WTC11 (cell line): ENCODE data around the gene LAMA1.

Source experiments
- CREB1 ChIP-seq: sonication (generic); formaldehyde crosslinking; IDR thresholded peaks from 2 replicates; pipeline ENCODE4 v1.8.0; 2023; ENCODE audit warnings: mild to moderate bottlenecking, missing genetic modification reagents
- CREM ChIP-seq: sonication (generic); formaldehyde crosslinking; IDR thresholded peaks from 2 replicates; pipeline ENCODE4 v1.8.1; 2022; ENCODE audit warnings: mild to moderate bottlenecking, missing genetic modification reagents, moderate library complexity
- CTCF ChIP-seq: fragments of 200-600 bp; IDR thresholded peaks from 2 replicates; pipeline ENCODE4 v1.8.0; 2022; ENCODE audit warnings: antibody characterized with exemption
- ETV6 ChIP-seq: sonication (generic); formaldehyde crosslinking; IDR thresholded peaks from 2 replicates; pipeline ENCODE4 v1.8.1; 2022; ENCODE audit warnings: mild to moderate bottlenecking, missing genetic modification reagents
- NFE2L1 ChIP-seq: sonication (generic); formaldehyde crosslinking; IDR thresholded peaks from 2 replicates; pipeline ENCODE4 v1.8.1; 2023; ENCODE audit warnings: missing genetic modification reagents
- NFYB ChIP-seq: sonication (generic); formaldehyde crosslinking; conservative IDR thresholded peaks from 2 replicates; pipeline ENCODE4 v1.8.0; 2022; ENCODE audit warnings: low read depth, missing genetic modification reagents
- NR1H2 ChIP-seq: sonication (generic); formaldehyde crosslinking; IDR thresholded peaks from 2 replicates; pipeline ENCODE4 v1.9.0; 2021; ENCODE audit warnings: mild to moderate bottlenecking, moderate library complexity, missing genetic modification reagents
- OVOL2 ChIP-seq: fragments of 250-450 bp; sonication (Bioruptor Pico); IDR thresholded peaks from 2 replicates; pipeline ENCODE4 v1.9.0; 2021; ENCODE audit warnings: mild to moderate bottlenecking, borderline replicate concordance
- STAT6 ChIP-seq: sonication (generic); formaldehyde crosslinking; conservative IDR thresholded peaks from 2 replicates; pipeline ENCODE4 v1.8.1; 2023; ENCODE audit warnings: mild to moderate bottlenecking, low read depth, missing genetic modification reagents, moderate library complexity
- ZMAT4 ChIP-seq: fragments of 250-450 bp; sonication (Bioruptor Pico); IDR thresholded peaks from 2 replicates; pipeline ENCODE4 v1.9.0; 2021; ENCODE audit warnings: mild to moderate bottlenecking
- TF ChIP-seq, protein P1 (sequence below): sonication (generic); formaldehyde crosslinking; IDR thresholded peaks from 2 replicates; pipeline ENCODE4 v1.8.0; 2022; ENCODE audit warnings: mild to moderate bottlenecking, missing genetic modification reagents
- TF ChIP-seq, protein P2 (sequence below): sonication (generic); formaldehyde crosslinking; IDR thresholded peaks from 2 replicates; pipeline ENCODE4 v1.8.0; 2023; ENCODE audit warnings: mild to moderate bottlenecking, missing genetic modification reagents
- TF ChIP-seq, protein P3 (sequence below): sonication (generic); formaldehyde crosslinking; conservative IDR thresholded peaks from 2 replicates; pipeline ENCODE4 v1.8.1; 2022; ENCODE audit warnings: mild to moderate bottlenecking, missing genetic modification reagents

- no peak for TF ChIP-seq OVOL2 (CRISPR knock-in tag)
- no peak for TF ChIP-seq ETV6 (CRISPR knock-in tag)
- no peak for TF ChIP-seq NFYB (CRISPR knock-in tag)
- no peak for TF ChIP-seq STAT6 (CRISPR knock-in tag)
- no peak for TF ChIP-seq CTCF
- TF ChIP-seq, protein P1, sequence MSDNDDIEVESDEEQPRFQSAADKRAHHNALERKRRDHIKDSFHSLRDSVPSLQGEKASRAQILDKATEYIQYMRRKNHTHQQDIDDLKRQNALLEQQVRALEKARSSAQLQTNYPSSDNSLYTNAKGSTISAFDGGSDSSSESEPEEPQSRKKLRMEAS (CRISPR knock-in tag), result no peak
- TF ChIP-seq ZMAT4, result no peak
- TF ChIP-seq, protein P2, sequence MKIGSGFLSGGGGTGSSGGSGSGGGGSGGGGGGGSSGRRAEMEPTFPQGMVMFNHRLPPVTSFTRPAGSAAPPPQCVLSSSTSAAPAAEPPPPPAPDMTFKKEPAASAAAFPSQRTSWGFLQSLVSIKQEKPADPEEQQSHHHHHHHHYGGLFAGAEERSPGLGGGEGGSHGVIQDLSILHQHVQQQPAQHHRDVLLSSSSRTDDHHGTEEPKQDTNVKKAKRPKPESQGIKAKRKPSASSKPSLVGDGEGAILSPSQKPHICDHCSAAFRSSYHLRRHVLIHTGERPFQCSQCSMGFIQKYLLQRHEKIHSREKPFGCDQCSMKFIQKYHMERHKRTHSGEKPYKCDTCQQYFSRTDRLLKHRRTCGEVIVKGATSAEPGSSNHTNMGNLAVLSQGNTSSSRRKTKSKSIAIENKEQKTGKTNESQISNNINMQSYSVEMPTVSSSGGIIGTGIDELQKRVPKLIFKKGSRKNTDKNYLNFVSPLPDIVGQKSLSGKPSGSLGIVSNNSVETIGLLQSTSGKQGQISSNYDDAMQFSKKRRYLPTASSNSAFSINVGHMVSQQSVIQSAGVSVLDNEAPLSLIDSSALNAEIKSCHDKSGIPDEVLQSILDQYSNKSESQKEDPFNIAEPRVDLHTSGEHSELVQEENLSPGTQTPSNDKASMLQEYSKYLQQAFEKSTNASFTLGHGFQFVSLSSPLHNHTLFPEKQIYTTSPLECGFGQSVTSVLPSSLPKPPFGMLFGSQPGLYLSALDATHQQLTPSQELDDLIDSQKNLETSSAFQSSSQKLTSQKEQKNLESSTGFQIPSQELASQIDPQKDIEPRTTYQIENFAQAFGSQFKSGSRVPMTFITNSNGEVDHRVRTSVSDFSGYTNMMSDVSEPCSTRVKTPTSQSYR, result no peak
- TF ChIP-seq CREB1 (CRISPR knock-in tag), result no peak
- TF ChIP-seq, protein P3, sequence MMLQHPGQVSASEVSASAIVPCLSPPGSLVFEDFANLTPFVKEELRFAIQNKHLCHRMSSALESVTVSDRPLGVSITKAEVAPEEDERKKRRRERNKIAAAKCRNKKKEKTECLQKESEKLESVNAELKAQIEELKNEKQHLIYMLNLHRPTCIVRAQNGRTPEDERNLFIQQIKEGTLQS (CRISPR knock-in tag), result no peak
- no peak for TF ChIP-seq NR1H2 (CRISPR knock-in tag)
- TF ChIP-seq NFE2L1 (CRISPR knock-in tag), result no peak
- no peak for TF ChIP-seq CREM
Measured at GRCh38 chr18:6939972-6940371, 177.6 kb downstream of the LAMA1 start.
